Measurements from ENCODE around the gene SNF8. TPM values are rescaled to one million over a fixed set of nuclear protein-coding genes. Genes with fewer than 3 reads are reported as not detected.
"Not testable (repeated sequence)": the region's sequence is repeated elsewhere in the genome, so short reads cannot be mapped to it uniquely, and the experiment has no call there.

SNF8 gene
- total RNA-seq, 1 donor from 2014 or later, result 143 TPM

DNA sequence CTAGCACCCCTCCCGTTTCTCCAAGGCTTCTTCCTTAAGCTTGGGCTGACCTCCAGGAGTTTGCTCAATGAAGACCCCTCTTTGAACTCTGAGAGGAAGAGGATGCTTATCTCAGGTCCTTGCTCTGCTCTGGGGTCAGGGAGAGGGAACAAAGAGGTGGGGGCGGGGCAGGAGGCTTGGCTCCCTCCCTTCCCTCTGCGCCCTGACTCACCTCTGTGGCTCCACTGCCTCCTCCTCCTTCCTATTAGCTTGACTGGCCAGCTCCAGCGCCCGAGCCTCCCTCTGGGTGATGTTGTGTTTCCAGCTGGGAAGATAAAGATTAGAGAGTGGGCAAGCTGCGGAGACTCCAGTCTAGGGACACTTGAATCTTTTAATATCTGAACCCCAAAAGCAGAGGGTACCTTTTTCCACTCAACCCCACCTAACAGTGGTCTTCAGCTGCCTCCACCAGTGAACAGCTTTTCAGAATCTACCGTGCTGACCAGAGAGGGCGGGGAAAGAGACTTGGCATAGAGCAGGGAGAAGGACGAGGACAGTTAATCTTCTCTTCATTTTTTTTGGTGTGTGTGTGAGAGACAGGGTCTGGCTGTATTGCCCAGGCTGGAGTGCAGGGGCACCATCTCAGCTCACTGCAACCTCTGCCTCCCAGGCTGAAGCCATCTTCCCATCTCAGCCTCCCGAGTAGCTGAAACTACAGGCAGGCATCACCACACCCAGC is 17.0 kb upstream of the SNF8 start:
- Mint-ChIP-seq H3K9me3 (no peaks in the 10 kb centered on the region), H3K36me3 (ENCODE audit: low read depth) (no peaks in the 10 kb centered on the region), H3K4me3 (no peak overlapping the region), H3K4me1 (no peaks in the 10 kb centered on the region), H3K27ac (no peak overlapping the region), H3K27me3 (peaks cover 26% of the 10 kb centered on the region)
- intact Hi-C loops (cut with micrococcal nuclease), result no loop called here
- DNase-seq, result no peak

DNA sequence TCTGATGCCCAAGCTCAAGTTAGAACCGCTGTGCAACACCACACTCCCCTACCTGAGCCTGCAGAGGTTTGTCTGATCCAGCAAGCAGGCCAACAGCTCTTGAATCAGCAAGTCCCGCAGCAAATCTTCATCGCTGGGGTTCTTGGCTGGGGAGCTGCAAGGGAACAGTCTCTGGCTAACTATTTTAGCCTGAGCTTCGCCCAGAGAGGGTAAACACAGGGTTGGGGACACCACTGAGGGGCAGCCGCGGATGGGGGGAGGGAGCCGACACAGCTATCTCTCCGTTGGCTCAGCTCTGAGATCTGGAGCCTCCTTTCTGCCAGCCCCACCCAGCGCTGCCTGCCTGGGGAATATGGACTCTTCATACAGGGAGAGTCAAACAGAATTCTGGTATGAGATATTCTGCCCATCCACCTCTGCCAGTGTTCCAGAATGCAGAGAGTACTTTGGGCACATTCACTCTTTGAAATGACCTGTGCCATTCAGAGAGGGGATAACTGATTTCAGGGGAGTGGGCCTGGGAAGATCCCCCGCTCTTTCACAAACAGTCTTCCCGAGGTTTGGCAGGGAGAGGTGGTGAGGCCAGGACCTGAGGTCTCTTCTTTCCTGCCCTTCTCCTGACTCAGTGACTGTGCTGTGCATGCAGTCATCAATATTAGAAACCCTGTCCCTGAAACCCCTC is 16.3 kb upstream of the SNF8 start:
- Mint-ChIP-seq H3K4me3 (no peak overlapping the region), H3K27ac (no peak overlapping the region), H3K27me3 (peaks cover 28% of the 10 kb centered on the region), H3K9me3 (no peaks in the 10 kb centered on the region), H3K4me1 (no peaks in the 10 kb centered on the region), H3K36me3 (ENCODE audit: low read depth) (no peaks in the 10 kb centered on the region)
- no peak for DNase-seq
- intact Hi-C loops (cut with micrococcal nuclease), result no loop called here

DNA sequence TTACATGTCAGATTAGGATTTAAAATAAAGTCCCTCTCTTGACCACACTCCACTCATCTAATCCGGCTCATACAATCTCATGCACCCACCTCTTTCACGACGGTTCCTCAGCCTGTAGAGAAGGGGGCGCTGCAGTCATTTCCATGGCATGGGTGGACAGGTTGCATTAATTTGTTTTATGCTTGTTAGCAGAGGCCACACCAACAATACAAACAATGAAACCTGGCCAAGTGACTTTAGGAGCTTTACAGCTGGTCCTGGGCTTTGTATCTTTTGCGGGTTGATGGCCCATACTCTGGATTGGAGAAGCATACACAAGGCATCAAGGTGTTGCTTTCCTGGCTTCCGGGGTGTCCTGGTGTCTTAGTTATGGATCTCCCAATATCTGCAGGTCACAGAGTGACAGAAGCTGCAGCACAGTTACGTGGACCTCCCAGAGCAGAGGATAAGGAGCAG is 9.7 kb upstream of the SNF8 start:
- no peaks in the 10 kb centered on the region for H3K36me3 Mint-ChIP-seq (ENCODE audit: low read depth)
- DNase-seq, result no peak
- intact Hi-C loops (cut with micrococcal nuclease), result no loop called here
- H3K27ac Mint-ChIP-seq, result no peak overlapping the region
- H3K9me3 Mint-ChIP-seq, result no peaks in the 10 kb centered on the region
- peaks cover 4% of the 10 kb centered on the region for H3K4me1 Mint-ChIP-seq
- peaks cover 19% of the 10 kb centered on the region for H3K27me3 Mint-ChIP-seq
- no peak overlapping the region for H3K4me3 Mint-ChIP-seq

DNA sequence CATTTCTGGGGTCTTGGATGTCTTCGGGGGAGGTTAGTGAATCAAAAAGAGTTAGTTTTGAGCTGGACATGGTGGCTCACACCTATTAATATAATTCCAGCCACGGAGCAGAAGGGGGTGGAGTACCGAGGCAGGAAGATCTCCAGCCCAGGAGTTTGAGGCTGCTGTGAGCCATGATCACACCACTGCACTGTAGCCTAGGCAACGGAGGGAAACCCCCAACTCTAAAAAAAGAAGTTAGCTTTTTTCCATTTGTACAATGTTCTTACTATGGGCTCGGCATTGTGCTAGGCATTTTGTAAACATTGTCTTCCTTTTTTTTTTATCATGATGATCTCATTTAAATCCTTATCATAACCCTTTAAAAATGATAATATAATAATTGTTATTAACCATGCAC is 8.3 kb upstream of the SNF8 start:
- Mint-ChIP-seq H3K4me3 (no peak overlapping the region), H3K27ac (peak overlapping the region; percentile 70), H3K9me3 (no peaks in the 10 kb centered on the region), H3K36me3 (ENCODE audit: low read depth) (no peaks in the 10 kb centered on the region), H3K27me3 (peaks cover 17% of the 10 kb centered on the region), H3K4me1 (peaks cover 4% of the 10 kb centered on the region)
- peak; percentile 64 for DNase-seq
- intact Hi-C loops (cut with micrococcal nuclease), result no loop called here

DNA sequence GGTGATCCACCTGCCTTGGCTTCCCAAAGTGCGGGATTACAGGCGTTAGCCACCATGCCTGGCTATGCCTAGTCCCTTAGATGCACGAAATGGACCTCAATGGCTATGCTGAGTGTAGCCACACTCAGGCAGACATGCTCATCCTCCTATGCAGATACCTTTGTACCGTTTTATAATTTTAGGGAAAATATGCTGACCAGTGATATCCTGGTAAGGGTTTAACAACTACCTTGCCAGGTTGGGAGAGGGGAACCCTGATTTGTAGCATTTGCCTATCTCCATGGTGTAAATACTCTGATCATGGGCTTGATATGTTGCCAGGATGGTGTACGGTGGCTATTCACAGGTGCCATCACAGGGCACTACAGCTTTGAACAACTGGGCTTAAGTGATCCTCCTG is 6.9 kb upstream of the SNF8 start:
- peaks cover 14% of the 10 kb centered on the region for H3K27me3 Mint-ChIP-seq
- H3K36me3 Mint-ChIP-seq (ENCODE audit: low read depth), result no peaks in the 10 kb centered on the region
- no peaks in the 10 kb centered on the region for H3K9me3 Mint-ChIP-seq
- intact Hi-C loops (cut with micrococcal nuclease), result no loop called here
- H3K4me1 Mint-ChIP-seq, result peaks cover 4% of the 10 kb centered on the region
- H3K4me3 Mint-ChIP-seq, result no peak overlapping the region
- no peak for DNase-seq
- H3K27ac Mint-ChIP-seq, result no peak overlapping the region

DNA sequence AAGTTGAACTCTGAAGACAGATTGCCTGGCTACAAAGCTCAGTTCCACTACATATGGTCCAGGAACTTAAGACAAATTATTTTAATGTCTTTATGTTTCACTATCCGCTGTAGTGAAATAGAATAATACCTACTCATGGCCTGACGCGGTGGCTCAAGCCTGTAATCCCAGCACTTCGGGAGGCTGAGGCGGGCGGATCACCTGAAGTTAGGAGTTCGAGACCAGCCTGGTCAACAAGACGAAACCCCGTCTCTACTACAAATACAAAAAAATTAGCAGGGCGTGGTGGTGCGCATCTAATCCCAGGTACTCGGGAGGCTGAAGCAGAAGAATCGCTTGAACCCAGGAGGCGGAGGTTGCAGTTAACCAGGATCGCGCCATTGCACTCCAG is 614 bp upstream of the SNF8 start:
- peak overlapping the region; percentile 100 for H3K4me3 Mint-ChIP-seq
- H3K27me3 Mint-ChIP-seq, H3K9me3 Mint-ChIP-seq, DNase-seq: not testable (repeated sequence)
- intact Hi-C loops (cut with micrococcal nuclease), result loop anchor here (2.0 kb wide), 1 partner anchor 36 kb away; the partner anchor contains the start of gene UBE2Z
- peak overlapping the region; percentile 99 for H3K27ac Mint-ChIP-seq
- peaks cover 20% of the 10 kb centered on the region for H3K36me3 Mint-ChIP-seq (ENCODE audit: low read depth)
- peaks cover 12% of the 10 kb centered on the region for H3K4me1 Mint-ChIP-seq

DNA sequence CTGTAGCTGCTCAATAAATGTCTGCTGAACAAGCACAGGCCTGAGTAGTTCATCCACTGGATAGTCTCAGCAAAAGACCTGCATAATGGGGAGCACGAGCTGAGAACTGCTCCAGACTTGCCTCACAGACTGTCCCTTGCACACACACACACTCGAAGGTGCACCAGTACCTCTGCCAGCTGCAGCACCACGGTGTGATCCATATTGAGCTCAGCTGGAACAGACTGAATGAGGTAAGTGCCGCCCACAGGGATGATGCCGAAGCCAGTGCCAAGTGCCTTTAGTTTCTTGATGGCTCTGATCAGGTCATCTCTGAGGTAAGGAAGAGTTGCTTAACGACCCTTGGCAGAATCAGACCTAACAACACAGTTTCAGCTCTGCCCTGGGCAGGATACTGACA is 11.6 kb downstream of the SNF8 start:
- Mint-ChIP-seq H3K4me1 (peaks cover 2% of the 10 kb centered on the region), H3K9me3 (no peaks in the 10 kb centered on the region), H3K4me3 (no peak overlapping the region), H3K27me3 (no peaks in the 10 kb centered on the region), H3K36me3 (ENCODE audit: low read depth) (peaks cover 71% of the 10 kb centered on the region), H3K27ac (no peak overlapping the region)
- intact Hi-C loops (cut with micrococcal nuclease), result no loop called here
- DNase-seq, result no peak

DNA sequence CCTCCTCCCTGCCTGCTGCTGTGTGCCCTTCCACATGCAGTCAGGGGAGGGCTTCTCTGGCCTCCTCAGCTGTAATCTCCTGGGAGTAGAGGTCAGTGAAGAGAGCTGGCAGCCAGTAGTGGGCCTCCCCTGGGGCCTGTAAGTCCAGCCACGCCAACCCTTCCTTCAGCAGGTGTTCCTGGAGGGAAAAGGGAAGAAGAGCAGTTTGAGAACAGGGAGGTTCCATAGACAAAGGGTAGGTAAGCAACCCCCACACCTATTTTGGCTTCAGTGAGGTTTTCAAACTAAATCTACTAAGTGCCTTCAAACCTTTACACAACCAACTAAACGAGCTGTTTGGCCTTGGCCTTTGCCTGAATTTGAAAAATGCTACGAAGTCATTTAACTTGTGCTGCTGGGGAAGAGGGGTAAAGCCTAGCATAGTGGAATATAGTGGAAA is 14.2 kb downstream of the SNF8 start:
- Mint-ChIP-seq H3K4me3 (no peak overlapping the region), H3K9me3 (no peaks in the 10 kb centered on the region), H3K4me1 (peaks cover 4% of the 10 kb centered on the region), H3K27ac (no peak overlapping the region), H3K27me3 (no peaks in the 10 kb centered on the region), H3K36me3 (ENCODE audit: low read depth) (peaks cover 79% of the 10 kb centered on the region)
- no peak for DNase-seq
- intact Hi-C loops (cut with micrococcal nuclease), result no loop called here

DNA sequence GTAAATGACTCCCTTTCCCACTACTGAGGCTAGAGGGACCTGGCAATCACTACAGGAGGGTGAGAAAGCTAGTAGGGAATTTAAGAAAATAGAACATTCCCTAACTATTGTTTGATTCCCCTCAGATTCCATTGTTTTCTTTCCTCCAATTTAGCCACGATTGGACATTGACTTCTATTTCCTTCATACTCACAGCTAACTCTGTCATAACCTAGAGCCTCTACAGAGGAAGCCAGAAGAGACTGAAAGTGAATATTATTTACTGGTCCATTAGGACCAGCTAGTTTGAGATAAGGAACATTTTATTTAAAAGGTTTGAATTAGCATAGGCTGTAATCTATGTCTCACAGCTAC is 14.9 kb downstream of the SNF8 start:
- Mint-ChIP-seq H3K36me3 (ENCODE audit: low read depth) (peaks cover 82% of the 10 kb centered on the region), H3K4me3 (no peak overlapping the region), H3K4me1 (peaks cover 11% of the 10 kb centered on the region), H3K27ac (no peak overlapping the region), H3K27me3 (no peaks in the 10 kb centered on the region), H3K9me3 (no peaks in the 10 kb centered on the region)
- intact Hi-C loops (cut with micrococcal nuclease), result no loop called here
- no peak for DNase-seq

DNA sequence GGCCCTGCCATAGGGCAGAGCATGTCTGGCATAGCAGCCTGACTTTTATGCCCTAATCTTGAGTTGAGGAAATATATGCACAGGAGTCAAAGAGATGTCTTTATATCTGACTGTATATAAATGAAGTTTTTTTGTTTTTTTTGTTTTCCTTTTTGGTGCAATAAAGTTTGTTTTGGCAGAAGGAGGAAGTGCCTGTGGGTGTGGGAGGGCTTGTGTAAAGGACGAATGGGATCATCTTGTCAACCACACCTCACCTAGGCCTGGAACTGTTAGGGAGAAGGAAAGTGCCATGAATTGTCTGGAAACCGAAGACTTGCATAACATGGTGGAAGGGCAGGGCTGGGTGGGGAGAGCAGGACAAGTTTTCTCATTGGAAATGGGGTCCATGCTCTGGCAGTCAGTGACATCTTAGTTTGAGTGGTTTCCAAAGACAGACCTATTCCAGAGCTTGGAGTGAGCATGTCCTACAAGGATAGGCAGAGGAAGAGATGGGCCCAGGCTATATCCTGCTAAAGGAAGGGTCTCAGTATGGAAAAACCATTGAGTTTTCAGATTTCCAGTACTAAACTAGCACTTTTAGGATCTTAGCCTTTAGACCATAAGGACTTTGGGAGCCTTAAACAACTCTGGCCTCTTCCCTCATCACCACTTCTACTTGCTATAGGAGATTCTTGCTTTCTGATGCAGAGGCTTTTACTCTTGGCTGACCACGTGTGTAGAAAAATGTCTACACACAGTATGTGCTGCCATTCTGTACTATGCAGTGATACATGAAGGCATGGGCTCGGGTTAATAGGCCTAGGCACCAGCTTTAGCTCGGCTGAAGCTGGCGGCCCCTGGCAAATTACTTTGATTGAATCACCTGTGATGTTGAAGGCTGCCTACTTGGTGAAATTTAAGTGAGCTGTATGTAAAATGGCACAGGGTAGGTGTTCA is 15.5 kb downstream of the SNF8 start:
- intact Hi-C loops (cut with micrococcal nuclease), result no loop called here
- peaks cover 11% of the 10 kb centered on the region for H3K4me1 Mint-ChIP-seq
- no peaks in the 10 kb centered on the region for H3K9me3 Mint-ChIP-seq
- H3K36me3 Mint-ChIP-seq (ENCODE audit: low read depth), result peaks cover 79% of the 10 kb centered on the region
- no peaks in the 10 kb centered on the region for H3K27me3 Mint-ChIP-seq
- no peak for DNase-seq
- no peak overlapping the region for H3K27ac Mint-ChIP-seq
- H3K4me3 Mint-ChIP-seq, result no peak overlapping the region

DNA sequence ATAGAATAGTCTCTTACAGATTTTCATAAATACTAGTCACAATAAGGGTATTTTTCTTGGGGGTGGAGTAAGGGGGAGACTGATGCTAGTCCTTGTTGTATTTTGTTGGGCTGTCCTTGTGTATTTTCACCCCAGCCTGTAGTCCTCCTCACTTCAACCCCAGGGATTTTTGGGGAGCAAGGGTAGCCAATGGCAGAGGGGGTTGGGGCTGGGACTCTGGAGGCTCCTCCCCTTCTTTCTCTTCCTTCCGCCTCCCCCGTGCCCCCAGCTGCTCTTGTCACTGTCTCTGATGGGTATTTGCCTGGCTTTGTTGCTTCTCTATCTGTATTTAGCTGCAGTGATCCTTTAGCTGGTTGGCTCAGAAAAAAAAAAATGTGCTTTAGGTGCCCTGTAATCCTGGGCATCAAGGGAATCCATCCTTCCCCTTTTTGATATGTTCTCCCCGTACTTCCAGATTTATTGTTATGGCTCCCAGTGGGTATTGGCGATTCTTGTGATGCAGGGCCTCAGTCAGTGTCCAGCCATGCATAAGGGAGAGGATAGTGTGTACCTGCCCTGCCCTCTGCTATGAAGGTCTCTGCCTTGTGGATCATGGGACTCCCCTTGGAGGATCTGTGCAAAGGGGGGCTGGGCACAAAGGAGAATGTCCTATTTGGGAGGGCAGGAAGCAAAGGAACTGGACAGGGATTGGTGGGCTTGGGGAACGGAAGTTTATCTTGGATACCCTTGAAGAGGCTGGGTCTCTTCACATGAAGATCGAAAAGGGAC is 16.5 kb downstream of the SNF8 start:
- Mint-ChIP-seq H3K4me3 (no peak overlapping the region), H3K27ac (peak overlapping the region; percentile 38), H3K27me3 (no peaks in the 10 kb centered on the region), H3K9me3 (no peaks in the 10 kb centered on the region), H3K4me1 (peaks cover 11% of the 10 kb centered on the region), H3K36me3 (ENCODE audit: low read depth) (peaks cover 73% of the 10 kb centered on the region)
- no peak for DNase-seq
- intact Hi-C loops (cut with micrococcal nuclease), result no loop called here

DNA sequence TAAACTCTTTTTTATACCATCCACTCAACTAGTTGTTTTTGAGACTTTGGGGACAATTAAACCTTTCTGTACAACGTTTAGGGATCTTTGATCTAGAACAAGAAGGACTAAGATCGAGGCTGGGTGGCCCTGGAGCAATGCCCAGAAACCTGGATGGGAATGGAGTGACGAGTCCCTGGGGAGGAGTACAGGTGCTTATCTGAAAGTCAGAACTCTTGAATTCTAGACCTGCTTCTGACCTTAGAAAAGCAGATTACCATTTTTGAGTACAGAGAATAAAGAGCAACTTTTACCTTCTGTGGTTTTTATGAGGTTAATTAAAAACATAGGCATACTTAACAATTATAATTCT is 18.7 kb downstream of the SNF8 start:
- Mint-ChIP-seq H3K4me1 (peaks cover 10% of the 10 kb centered on the region), H3K4me3 (no peak overlapping the region), H3K27me3 (no peaks in the 10 kb centered on the region), H3K9me3 (no peaks in the 10 kb centered on the region), H3K27ac (no peak overlapping the region), H3K36me3 (ENCODE audit: low read depth) (peaks cover 67% of the 10 kb centered on the region)
- intact Hi-C loops (cut with micrococcal nuclease), result no loop called here
- DNase-seq, result no peak

DNA sequence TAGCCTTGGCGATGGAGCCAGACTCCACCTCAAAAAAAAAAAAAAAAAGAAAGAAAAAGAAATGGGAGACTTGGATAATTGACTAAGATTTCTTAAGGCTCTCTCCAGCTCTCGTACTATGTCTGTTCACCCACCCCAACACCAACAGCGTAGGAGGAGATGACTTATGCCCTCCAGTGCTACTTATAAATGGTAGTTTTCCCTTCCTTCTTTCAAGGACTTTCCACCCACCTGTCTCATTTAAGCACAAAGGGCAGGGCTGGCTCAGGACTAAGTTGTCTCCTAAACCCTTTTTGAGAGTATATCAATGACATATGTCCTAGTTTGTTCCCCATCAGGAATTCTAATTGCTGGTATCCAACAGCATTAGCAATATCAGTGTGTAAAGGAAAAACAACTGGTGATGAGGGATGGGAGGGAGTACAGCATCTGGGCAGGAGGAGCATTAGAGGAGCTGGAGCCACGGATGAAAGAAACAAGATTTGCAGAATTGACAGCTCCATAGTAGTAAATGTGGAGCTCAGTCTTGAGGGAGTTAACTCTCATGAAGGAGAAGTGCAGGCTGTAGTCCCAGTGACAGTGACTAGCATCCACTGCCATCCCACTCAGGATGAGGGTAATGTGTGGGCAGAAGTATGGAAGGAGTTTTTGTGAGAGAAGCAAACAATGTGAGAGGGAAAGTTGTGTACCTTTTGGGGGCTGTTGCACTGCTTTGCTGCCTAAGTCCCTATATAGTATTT is 19.2 kb downstream of the SNF8 start:
- Mint-ChIP-seq H3K27me3 (no peaks in the 10 kb centered on the region), H3K4me3 (peak overlapping the region; percentile 53), H3K9me3 (no peaks in the 10 kb centered on the region), H3K36me3 (ENCODE audit: low read depth) (peaks cover 70% of the 10 kb centered on the region), H3K27ac (peak overlapping the region; percentile 77), H3K4me1 (peaks cover 10% of the 10 kb centered on the region)
- intact Hi-C loops (cut with micrococcal nuclease), result no loop called here
- DNase-seq, result no peak

Measured in activated CD4-positive, alpha-beta T cell treated with anti-CD3 and anti-CD28 coated beads, Interleukin-2, amount 10 ng/mL, durations not matched to agents 24 days and 14 days (primary cell).